KOPT-K1 (cell line): ENCODE data around the gene LATS2.

Experiments
- H3K27ac ChIP-seq: fragments of 200-600 bp; sonication (generic); 2 replicates; pipeline ENCODE4 v1.5.1; 2016; ENCODE audit warnings: antibody characterized with exemption, mild to moderate bottlenecking, low read depth, low read length; ENCODE audit not compliant: poor library complexity, severe bottlenecking
- H3K36me3 ChIP-seq: fragments of 200-600 bp; sonication (generic); 2 replicates; pipeline ENCODE4 v1.5.1; 2017; ENCODE audit warnings: antibody characterized with exemption, mild to moderate bottlenecking, low read length, moderate library complexity; ENCODE audit not compliant: insufficient read depth
- H3K9me3 ChIP-seq: fragments of 200-600 bp; sonication (generic); 2 replicates; pipeline ENCODE4 v1.5.1; 2017; ENCODE audit warnings: antibody characterized with exemption, low read length, mild to moderate bottlenecking; ENCODE audit not compliant: insufficient read depth, poor library complexity, severe bottlenecking

The LATS2 gene

DNA sequence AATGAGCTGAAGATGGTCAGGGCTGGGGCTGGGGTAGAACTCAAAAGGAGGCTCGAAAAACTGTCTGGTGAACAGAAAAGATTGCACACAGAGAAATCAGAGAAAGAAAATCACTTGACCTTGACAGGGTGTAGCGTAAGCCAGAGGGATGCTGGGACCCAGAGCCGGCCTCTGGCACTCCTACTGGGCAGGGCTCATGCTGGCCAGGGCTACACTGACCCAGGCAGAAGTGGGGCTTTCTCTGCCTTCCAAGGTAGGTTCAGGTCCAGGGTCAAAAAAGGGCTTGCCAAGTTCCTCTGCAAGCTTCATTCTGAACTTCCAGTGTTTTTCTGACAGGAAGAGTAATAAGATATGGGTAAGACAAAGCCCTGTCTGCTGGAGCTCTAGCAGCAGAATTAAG is 56.2 kb downstream of the LATS2 start:
- Histone ChIP-seq H3K36me3 (no peaks in the 10 kb centered on the region), H3K27ac (no peak overlapping the region), H3K9me3 (no peaks in the 10 kb centered on the region)

DNA sequence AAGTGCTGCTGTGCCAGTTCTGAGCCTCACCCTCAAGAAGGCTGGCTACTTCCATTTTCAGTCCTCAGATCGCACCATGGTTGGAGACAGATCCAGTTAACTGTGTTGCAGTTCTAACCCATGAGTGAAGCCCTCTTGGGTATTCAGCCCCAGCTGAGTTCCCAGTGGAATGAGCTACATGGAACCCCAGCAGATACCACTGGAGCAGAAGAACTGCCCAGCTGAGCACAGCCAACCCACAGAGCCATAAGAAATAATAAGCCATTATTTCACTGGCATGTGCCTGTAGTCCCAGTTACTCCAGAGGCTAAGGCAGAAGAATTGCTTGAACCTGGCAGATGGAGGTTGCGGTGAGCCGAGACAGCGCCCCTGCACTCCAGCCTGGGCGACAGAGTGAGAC is 59.9 kb downstream of the LATS2 start:
- H3K36me3 ChIP-seq = no peaks in the 10 kb centered on the region
- H3K9me3 ChIP-seq = no peaks in the 10 kb centered on the region
- no peak overlapping the region for H3K27ac ChIP-seq

DNA sequence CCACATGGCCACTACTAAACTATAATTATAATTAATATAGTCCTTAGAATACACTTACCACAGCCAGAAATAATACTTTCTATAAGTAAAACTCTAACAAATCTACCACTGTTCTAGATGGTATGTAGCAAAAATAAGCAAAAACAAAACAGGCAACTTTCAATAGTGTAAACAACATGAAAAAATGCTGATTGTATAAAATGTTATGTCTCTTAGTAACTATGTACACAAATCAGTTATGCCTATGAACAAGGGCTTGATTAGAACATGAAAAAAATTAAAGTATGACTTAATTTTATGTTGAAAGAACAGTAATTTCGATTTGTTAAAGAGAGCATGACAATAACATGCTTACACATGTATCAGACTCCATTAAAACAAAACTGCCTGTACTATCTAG is 60.7 kb downstream of the LATS2 start:
- H3K27ac ChIP-seq = no peak overlapping the region

DNA sequence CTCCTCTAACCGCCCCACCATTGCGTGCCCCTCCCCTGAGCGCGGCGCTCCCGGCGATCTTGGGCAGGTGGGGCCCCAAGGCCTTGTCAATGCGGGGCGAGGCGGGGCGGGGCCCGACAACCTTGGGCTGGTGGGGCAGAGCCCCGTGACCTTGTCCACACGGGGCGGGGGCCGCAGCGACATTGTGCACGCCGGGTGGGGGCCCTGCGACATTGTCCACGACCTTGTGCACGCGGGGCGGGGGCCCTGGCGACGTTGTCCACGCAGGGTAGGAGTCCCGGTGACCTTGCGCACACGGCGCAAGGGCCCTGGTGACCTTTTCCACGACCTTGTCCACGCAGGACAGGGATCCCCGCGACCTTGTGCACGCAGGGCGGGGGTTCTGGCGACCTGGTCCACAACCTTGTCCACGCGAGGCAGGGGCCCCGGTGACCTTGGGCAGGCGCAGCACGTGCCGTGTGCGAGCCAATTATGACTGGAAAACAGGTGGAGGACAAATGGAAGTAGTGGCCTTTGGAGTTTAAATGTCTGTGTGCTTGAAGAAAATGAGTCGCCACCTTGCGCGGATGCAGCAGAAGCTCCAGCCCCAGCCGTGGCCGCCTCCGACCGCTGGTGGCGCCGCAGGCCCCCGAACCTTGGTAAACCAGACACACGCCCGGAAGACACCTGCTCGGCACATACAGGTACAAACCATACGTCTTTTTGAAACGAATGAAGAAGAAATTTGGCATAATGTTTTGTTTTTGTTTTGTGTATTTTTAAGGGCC is 62.6 kb downstream of the LATS2 start:
- Histone ChIP-seq H3K27ac (no peak overlapping the region), H3K36me3 (no peaks in the 10 kb centered on the region), H3K9me3 (no peaks in the 10 kb centered on the region)

More for the DNA sequence above, 60.7 kb downstream of the LATS2 start:
- Histone ChIP-seq H3K36me3 (no peaks in the 10 kb centered on the region), H3K9me3 (no peaks in the 10 kb centered on the region)

DNA sequence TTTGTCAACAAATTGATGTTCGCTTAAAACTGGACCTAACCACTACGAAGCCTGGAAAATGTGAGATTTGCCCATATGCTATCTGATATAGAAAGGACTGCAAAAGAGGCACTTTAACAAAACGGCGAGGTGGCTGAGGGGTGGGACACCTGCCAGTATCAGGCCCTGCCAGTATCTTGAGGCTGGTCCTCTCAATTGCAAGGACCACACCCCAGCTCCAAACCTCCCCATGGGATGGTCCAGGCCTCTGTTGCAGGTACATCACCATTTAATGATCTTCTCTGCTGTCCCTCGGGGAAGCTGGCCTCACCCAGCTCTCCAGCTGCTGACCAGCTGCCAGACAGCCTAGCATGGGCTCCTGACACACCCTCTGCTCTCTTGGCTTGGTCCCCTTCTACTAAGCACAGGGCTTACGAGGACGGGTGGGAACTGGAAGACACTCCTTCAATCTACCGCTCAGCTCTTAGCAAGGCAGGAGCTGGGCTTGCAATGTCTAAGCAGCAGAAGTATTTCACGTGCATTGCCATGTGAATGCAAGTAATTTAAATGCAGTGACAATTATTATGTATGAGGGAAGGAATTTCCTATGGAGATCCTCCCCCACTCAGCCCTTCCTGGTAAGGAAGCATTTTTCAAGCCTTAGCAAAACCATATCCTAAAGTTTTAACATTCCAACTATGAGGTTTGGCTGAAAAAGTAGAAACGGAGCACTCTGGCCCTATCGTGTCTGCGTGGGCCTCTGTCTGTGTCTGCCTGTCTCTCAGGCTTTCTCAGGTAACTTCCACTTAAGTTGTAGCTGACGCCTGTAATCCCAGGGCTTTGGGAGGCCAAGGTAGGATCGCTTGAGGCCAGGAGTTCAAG is 63.9 kb downstream of the LATS2 start:
- no peaks in the 10 kb centered on the region for H3K36me3 ChIP-seq

DNA sequence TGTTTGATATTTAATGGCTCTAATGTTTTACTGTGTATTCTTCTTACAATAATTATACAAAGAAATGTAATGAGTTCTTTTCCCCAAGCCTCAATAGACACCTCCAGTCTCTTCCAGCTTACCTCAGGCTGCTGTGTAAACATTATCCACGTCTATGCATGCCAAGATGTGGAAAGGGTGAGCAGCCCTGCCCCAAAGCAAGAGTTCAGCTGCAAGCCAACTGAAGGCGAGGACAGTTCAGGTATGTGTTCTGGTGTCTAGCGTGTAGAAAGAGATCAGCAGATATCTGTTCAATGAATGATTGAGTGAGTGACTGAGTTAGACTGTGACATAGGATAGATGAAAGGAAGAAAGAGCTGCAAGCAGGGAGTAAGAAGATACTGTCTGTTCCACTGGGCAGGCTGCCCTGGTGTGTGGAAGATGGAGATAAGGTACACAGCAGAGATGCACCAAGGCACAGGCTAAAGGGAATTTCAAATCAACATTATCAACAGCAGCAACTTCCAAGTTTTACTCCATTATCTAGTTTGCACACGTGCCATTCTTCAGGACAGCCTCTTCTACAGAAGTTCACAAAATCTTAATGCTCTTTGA is 66.0 kb downstream of the LATS2 start:
- Histone ChIP-seq H3K27ac (no peak overlapping the region), H3K9me3 (no peaks in the 10 kb centered on the region), H3K36me3 (no peaks in the 10 kb centered on the region)

More for the DNA sequence above, 63.9 kb downstream of the LATS2 start:
- no peak overlapping the region for H3K27ac ChIP-seq
- no peaks in the 10 kb centered on the region for H3K9me3 ChIP-seq

DNA sequence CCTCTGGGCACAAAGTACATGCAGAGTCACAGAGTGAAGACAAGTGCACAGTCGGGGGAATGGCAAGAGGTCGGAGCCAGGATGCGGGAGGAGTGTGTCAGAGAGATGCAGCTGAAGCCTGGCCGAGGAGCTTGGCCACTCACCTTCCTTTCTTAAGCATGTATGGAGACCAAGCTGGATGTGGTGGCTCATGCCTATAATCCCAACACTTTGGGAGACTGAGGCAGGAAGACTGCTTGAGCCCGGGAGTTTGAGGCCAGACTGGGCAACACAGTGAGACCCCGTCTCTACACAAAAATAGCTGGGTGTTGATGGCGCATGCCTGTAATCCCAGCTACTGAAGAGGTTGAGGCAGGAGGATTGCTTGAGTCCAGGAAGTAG is 67.0 kb downstream of the LATS2 start:
- no peak overlapping the region for H3K27ac ChIP-seq
- no peaks in the 10 kb centered on the region for H3K36me3 ChIP-seq
- H3K9me3 ChIP-seq = no peaks in the 10 kb centered on the region

DNA sequence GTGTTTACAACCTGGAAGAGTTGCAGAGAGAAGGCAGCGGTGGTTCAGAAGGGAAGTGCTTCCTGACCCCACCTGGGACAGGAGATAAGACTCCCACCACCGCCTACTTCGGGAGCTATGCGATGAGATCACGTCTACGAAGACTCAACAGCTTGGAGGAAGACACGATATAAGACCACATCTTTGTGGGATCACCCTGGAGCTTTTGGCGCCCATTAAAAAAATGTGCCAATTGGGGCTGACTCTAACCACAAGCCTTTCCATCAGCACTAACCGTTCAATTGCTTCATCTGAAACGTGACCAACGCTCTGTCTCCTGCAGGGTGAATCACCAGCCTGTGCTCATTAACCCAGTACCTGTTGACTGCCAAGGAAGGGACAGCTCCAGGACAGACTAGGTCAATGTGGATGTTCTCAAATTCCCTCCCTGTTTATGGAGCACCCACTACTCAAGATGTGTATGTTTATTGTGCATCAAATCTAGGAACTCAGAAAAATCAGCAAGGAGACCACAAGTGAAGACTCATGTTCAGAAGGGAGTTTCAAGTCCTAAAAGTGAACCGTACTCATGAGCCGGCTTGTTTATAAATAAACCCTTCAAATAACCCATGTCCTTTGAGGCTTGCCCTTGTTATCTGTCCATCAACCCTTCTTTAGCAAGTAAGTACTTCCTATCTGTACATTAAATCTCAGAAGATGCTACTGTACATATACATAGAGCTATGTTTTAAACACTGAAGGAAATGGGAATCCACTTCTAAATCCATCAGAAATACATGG is 67.5 kb downstream of the LATS2 start:
- Histone ChIP-seq H3K9me3 (no peaks in the 10 kb centered on the region), H3K27ac (no peak overlapping the region), H3K36me3 (no peaks in the 10 kb centered on the region)

DNA sequence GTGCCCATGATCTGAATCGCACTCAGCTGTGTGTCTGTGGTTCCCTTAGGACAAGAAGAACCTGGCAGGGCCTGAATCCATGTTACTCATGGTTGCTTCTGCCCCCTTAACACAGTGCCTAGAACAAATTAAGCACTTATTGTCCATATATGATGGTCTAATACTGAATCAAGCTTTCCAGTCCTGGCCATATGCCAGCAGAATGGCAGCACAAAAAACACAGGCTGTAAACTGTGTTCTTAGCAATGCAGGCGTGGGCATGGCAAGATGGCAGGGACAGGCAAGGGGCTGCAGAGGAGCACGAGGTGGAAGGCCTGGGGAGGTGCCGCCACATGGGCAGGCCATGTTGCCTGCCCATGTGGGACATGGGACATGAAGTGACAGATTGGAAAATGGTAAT is 68.2 kb downstream of the LATS2 start:
- H3K36me3 ChIP-seq = no peaks in the 10 kb centered on the region
- H3K27ac ChIP-seq = no peak overlapping the region

DNA sequence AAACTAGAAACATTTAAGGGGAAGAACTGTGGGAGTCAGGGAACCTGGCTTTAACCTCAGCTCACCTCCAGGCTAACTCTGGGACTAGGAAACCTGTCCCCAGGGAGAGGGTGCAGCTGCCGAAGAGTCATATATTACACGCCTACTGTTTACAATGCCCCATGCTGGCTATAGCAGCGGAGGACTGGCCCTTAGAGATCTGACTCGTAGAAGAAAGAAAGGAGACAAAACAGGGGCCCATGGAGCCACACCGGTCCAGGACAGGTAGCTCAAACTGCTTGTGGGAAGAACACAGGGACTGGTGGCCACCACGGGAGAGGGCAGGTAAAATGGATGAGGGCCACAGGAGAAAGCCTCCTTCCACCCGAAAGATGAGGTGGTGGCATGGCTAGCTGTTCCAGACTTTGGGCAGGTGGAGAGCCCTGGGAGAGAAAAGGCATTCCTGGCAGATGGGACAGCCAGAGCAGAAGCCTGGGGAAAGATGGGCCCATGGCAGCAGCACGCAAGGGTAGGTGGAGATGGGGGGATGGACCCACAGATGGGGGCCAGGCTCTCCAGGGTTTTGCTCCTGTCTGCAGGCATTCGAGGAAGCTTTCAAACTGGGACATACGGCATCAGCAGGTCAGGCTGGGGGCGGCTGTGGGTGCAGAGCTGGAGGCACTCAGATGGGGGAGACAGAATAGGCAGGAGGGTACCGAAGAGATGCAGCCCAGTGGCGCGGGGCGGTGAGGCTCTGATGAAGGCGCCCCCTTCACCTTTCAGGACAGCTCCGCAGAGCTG is 69.5 kb downstream of the LATS2 start:
- Histone ChIP-seq H3K27ac (no peak overlapping the region), H3K9me3 (no peaks in the 10 kb centered on the region), H3K36me3 (no peaks in the 10 kb centered on the region)

More for the DNA sequence above, 68.2 kb downstream of the LATS2 start:
- H3K9me3 ChIP-seq = no peaks in the 10 kb centered on the region

DNA sequence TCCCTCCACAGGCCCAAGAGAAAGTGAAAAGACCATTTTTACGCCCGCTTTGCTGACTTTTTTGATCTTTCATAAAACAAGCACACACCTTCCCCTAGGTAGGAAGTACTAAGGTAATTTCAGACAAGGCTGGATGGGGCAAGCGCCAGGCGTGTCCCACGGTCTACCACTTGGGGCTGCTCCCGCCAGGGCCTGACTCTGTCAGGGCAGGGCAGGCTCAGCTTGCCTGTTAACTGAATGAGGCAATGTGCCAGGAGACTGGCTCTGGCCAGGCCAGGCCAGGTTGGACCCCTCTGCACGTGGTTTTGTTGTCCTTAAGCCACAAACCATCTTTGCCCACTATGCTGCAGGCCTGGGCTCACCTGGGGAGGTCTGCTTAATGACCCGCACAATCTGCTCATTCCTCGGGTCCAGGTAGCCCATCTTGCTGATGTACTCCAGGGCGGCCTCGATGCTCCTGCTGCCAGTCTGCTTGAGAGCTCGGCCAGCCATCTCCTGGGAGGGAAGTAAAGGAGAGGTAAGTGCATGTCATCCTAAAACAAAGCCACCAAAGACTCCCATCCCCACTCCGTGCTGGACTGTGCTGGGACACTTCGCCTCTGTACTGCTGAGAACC is 70.4 kb downstream of the LATS2 start:
- H3K27ac ChIP-seq = no peak overlapping the region
- H3K36me3 ChIP-seq = no peaks in the 10 kb centered on the region
- H3K9me3 ChIP-seq = no peaks in the 10 kb centered on the region

DNA sequence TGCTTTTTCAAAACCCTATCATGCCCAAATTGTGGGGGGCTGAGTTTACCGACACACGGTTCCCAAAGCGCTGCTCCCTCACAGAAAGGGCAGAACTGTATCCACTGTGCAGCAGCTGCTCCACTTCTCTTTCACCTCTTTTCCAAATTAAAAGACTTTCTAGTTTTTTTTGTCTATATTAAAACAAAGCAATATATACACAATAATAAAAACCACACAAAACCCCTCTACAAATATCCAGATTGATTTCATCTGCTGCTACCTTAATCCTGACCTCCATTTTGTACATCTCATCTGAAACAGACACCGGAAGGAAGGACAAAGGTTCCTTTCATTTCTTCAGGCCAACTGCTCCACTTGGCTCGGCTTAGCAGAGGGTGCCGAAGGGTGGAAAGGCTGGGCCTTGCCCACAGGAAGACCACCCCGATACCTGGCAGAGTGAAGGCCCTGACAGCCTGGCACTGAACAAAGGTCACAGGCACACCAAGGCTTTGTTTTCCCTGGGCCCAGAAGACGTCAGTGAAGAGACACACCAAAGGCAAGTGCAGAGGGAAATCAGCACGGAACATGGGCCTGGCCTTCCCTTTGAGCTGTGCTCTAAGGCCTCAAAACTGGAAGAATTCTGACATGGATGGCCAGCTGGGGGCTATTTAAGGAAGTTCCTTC is 71.6 kb downstream of the LATS2 start:
- no peak overlapping the region for H3K27ac ChIP-seq
- H3K36me3 ChIP-seq = no peaks in the 10 kb centered on the region
- no peaks in the 10 kb centered on the region for H3K9me3 ChIP-seq

DNA sequence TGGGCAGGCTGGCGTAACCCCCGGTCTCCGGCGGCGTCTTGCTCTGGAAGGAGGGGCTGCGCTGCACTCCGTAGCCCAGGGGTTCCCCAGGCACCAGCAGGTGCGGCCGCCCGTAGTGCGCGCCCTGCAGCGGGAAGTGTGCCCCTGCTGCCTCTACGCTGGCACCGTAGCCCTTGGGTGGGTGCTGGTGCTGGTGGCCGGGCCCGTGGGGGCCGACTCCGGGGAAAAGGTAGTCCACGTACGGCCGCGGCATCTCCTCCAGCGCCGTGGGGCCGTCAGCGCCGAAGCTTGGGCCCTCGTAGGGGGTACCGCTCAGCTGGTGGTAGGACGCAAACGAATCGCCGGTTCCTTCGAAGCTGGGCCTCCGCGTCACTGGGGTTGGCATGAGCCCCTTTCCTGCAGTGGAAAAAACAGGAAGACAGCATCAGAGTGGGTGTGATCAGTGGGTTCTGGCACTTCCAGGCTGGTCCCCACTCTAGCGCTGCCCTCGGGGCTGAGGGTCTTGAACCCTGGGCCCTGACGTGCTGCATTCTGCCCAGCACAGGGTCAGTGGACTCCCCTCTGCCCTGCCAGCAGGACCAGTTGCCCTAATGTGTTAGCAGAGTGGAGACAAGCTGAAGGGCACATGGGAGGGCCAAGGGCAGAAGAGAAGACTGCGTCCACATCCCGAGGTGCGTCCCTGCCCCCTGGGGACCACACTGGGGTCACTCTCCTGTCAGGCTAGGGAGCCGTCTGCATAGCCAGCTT is 72.3 kb downstream of the LATS2 start:
- Histone ChIP-seq H3K27ac (no peak overlapping the region), H3K9me3 (no peaks in the 10 kb centered on the region), H3K36me3 (no peaks in the 10 kb centered on the region)
